ENCODE measurements around the gene LMF1. TPM values are rescaled to one million over a fixed set of nuclear protein-coding genes. Genes with fewer than 3 reads are reported as not detected.

LMF1 gene
- total and polyA plus RNA-seq, 2 of the 13 experiments (the other 11 are each of a cell fraction or from before 2014, with no cell fraction given): 6.8 to 8.5 TPM

- no peak for TF ChIP-seq PREB (CRISPR knock-in tag; IDR thresholded peaks at IDR 0.05)
- 0 out of 2 replicates have a peak, but pooled peaks have one; percentile 65 for TF ChIP-seq ZFP62 (CRISPR knock-in tag; IDR thresholded peaks at IDR 0.05)
- peak; percentile 68; the same call in 1 of the 2 replicates for TF ChIP-seq ZNF580 (CRISPR knock-in tag; IDR thresholded peaks at IDR 0.05; ENCODE audit: borderline replicate concordance, low read depth)
- peak; percentile 92; the same call in 1 of the 2 replicates for TF ChIP-seq ARHGAP35 (CRISPR knock-in tag; IDR thresholded peaks at IDR 0.05; ENCODE audit: borderline replicate concordance)
- no peak for TF ChIP-seq RFX3 (CRISPR knock-in tag; IDR thresholded peaks at IDR 0.05)
- peak; percentile 76; the same call in 1 of the 2 replicates for TF ChIP-seq ZBTB8A (CRISPR knock-in tag; IDR thresholded peaks at IDR 0.05; ENCODE audit: borderline replicate concordance, low read depth)
- TF ChIP-seq RFX5 (IDR thresholded peaks at IDR 0.05; ENCODE audit: low read depth, low read length): no peak
- TF ChIP-seq GLI4 (CRISPR knock-in tag; IDR thresholded peaks at IDR 0.05; ENCODE audit: borderline replicate concordance): no peak
- TF ChIP-seq ZBTB26 (CRISPR knock-in tag; IDR thresholded peaks at IDR 0.05; ENCODE audit: borderline replicate concordance): no peak; the same call in 1 of the 2 replicates
- TF ChIP-seq CSRNP1 (CRISPR knock-in tag; IDR thresholded peaks at IDR 0.05): no peak; the same call in 1 of the 2 replicates
- TF ChIP-seq ZKSCAN8 (CRISPR knock-in tag; IDR thresholded peaks at IDR 0.05; ENCODE audit: borderline replicate concordance): 0 out of 2 replicates have a peak, but pooled peaks have one; percentile 51
- no peak for TF ChIP-seq SRSF9 (IDR thresholded peaks at IDR 0.05; ENCODE audit: borderline replicate concordance, insufficient read depth, low read depth, low read length, poor library complexity, severe bottlenecking)
- peak; percentile 69; the same call in 1 of the 2 replicates for TF ChIP-seq ZNF768 (CRISPR knock-in tag; IDR thresholded peaks at IDR 0.05)
- peak; percentile 34; the same call in 1 of the 2 replicates for TF ChIP-seq KDM6A (CRISPR knock-in tag; IDR thresholded peaks at IDR 0.05; ENCODE audit: low read depth)
- TF ChIP-seq RORA (CRISPR knock-in tag; IDR thresholded peaks at IDR 0.05): no peak
- TF ChIP-seq TRAFD1 (CRISPR knock-in tag; IDR thresholded peaks at IDR 0.05; ENCODE audit: borderline replicate concordance): no peak
- peak; percentile 85 for TF ChIP-seq AGO2 (optimal IDR thresholded peaks at IDR 0.05; ENCODE audit: low read depth, low read length)
- no peak for TF ChIP-seq ZXDC (CRISPR knock-in tag; IDR thresholded peaks at IDR 0.05)
Observed at GRCh38 chr16:970766-971581, at the start of gene LMF1 (continued).

Data from HepG2 (cell line).